Suppressor macrophage (primary cell): ENCODE data around the gene MSLN.
"Not testable (repeated sequence)": the region's sequence is repeated elsewhere in the genome, so short reads cannot be mapped to it uniquely, and the experiment has no call there.

ENCODE experiments used
- DNase-seq, 4 experiments: peaks; one replicate each; pipeline ENCODE4 v3.0.0-alpha.2; 2020 to 2022

Gene MSLN

GRCh38 chr16:735982-736453 lies 24.5 kb upstream of the MSLN start:
- DNase-seq: no peak

DNA sequence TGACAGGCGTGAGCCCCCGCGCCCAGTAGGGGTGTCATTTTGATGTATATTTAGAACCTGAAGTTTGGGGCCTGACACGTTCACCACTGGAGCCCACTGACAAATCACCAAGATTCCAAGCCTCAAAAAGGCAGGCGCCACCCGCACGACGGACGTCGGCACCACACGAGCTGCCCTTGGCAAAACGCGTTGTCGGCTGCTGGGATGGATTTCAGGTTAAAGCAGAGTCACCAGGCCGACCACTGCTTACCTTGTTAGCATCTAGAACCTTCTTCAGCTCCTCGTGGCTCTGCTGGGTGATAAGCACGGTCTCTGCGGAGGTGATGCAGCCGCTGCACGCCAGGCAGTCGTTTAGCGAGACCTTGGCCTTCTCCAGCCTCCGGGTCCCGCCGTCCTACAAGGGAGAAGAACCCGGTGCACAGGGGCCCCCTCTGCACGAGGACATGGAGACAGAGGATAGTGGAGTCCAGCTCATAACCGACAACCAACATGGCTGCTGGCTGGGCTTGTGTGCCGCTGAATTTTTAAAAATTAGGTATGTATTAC lies 23.5 kb upstream of the MSLN start:
- DNase-seq: no peak

DNA sequence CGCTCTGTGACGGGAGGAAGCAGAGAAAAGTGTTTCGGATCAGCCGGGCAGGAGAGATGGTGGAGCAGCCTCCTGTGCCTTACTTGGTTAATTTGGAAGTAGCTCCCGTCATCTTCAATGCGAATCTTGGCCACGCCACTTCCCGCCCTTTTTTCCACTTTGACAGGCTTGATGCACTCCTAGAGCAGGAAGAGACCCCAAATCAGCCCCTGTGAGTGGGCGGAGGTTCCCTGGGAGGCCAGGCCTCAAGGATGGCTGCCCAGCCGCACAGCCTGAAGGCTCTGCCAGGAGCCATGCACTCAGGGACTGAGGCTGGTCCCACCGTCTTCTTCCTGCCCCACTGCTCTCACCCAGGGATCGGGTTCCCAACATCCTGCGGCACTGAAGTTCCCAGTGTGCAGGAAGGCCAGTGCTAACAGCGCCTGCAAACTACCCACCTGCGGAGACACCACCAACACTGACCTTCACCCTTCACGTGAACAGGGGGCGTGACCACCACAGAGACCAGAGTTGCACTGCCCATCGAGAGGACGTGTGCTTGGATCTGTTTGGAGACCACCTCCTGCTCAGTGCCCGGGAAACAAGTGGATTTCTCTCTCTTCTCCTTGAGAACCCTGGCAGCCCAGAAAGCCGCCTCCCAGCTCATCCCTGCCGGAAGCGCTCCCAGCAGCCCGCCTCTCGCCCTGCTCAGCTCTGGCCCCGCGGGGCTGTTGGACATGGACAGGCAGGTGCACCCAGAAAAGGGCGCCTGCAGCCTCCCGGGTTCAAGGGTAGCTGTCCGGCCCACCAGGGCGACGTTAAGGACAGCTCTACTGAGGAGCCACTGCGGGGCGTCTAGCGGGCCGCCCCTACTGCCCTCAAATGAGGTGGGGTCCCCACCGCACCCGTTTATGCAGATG lies 20.7 kb upstream of the MSLN start:
- no peak for DNase-seq

- DNase-seq: peak in 2 of 4 experiments; percentile 58 to 62
These were observed 20.1 kb upstream of the MSLN start for GRCh38 chr16:740459-740763.

- peak; percentile 92 to 96 (median 95) for DNase-seq
These were observed 19.6 kb upstream of the MSLN start, which contains the start of gene CIAO3 for GRCh38 chr16:740764-741505. CIAO3 (minus strand) TSS chr16:740997; CDS start chr16:740985, 12 bp downstream.

DNA sequence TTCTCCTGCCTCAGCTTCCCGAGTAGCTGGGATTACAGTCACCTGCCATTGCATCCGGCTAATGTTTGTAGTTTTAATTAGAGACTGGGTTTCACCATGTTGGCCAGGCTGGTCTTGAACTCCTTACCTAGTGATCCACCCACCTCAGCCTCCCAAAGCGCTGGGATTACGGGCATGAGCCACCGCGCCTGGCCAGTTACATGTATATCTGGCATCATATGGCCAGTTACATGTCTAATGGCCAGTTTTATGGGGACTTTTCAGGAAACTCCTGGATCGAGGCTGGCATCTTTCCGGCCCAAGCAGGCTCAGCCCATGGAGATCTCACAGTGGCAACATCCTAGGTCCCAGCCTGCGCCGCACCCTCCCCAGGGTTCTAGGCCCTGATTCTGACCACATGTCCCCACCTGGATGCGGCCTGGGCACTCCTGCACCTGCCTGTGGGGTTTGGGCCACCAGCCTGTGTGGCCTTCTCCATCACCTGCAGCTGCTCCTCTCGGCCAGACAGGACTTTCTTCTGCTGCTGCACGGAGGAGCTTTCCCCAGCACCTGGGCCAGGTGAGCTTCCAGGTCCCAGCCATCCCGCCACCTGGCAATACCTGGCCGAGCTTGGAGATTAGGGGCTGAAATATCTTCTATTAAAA lies 18.4 kb upstream of the MSLN start:
- no peak for DNase-seq

DNA sequence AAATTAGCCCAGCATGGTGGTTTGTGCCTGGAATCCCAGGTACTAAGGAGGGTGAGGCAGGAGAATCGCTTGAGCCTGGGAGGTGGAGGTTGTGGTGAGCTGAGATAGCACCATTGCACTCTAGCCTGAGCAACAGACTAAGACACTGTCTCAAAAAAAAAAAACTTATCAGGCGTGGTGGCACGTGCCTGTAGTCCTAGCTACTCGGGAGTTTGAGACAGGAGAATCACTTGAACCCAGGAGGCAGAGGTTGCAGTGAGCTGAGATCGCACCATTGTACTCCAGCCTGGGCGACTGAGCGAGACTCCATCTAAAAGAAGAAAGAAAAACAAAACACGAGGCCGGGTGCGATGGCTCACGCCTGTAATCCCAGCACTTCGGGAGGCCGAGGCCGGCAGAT lies 17.6 kb upstream of the MSLN start:
- DNase-seq: not testable (repeated sequence)

GRCh38 chr16:743794-744500 lies 16.6 kb upstream of the MSLN start:
- DNase-seq: no peak

DNA sequence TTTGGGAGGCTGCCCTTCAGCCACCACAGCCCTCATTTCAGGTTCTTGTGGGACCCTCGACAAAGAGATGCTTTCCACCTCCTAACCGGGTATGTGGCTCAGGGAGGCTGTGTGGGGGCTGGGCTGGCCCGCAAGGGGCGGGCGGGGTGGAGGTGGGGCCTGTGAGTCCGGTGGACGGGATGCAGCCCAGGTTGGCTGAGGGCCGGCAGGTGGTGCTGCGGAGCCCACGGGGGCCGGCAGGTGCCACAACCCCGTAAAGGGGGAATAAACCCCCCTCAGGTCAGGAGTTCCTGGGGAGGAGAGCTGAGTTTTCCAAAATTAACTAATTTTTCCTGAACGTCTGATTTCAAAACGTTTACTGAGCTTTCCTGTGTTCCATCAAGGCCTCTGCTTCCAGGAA lies 14.8 kb upstream of the MSLN start:
- peak in 1 of 4 experiments; percentile 20 for DNase-seq

DNA sequence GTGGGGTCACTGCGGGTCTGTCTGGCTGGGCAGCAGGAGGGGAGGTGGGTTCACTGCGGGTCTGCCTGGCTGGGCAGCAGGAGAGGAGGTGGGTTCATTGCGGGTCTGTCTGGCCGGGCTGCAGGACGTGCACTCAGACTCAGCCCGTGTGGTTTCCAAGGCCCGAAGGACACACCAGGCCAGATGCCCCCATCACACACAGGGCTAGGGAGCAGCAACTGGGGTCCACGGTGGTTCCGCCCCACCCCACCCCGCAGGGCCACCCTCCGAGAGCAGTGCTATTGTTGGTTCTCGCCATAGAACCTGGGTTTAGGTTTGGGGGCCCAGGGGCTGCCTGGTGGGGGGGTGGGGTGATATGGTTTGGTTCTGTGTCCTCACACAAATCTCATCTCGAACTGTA lies 13.9 kb upstream of the MSLN start:
- DNase-seq: no peak

DNA sequence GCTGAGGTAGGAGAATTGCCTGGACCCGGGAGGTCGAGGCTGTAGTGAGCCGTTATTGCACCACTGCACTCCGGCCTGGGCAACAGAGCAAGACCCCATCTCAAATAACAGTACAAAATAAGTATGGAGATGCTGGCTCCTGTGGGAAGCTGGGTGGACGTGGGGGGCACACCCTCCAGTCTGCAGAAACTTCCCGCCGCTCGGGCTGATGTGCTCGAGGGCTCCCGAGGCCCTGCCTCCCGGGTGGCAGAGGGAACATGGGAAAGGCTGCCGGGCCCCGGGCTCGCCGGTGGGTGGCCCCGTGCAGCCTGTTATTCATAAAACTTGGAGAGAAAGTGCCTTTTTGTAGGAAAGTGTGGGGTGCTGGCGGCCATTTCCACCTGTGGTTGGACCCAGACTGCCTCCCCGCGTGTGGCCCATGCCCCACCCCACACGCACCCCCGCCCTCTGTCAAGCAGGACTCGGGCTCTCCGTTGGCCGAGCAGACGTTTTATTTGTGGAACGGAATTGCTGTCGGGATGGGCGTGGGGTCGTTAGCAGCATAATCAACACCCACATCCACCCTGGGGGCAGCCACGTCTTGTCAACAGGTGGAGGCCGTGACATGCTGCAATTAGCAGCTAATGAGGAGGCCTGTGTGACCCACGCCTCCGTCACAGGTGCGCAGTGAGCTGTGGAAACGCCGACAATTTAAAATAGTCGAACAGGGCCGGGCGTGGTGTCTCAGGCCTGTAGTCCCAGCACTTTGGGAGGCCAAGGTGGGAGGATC lies 12.4 kb upstream of the MSLN start:
- no peak for DNase-seq

DNA sequence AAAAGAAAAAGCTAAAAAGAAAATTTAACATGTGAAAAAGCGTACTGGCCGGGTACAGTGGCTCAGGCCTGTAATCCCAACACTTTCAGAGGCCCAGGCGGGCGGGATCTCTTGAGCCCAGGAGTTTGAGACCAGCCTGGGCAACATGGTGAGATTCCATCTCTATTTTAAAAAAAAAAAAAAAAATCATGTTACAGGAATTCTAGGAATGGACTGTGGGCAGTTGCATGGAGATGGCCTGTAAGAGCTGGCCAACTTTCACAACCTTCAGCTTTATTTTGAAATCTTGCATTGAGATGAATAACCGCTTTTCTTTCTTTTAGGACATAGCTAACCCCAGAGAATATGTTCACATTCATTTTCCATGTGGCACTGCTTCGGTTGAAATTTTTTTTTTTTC lies 11.5 kb upstream of the MSLN start:
- DNase-seq: no peak

DNA sequence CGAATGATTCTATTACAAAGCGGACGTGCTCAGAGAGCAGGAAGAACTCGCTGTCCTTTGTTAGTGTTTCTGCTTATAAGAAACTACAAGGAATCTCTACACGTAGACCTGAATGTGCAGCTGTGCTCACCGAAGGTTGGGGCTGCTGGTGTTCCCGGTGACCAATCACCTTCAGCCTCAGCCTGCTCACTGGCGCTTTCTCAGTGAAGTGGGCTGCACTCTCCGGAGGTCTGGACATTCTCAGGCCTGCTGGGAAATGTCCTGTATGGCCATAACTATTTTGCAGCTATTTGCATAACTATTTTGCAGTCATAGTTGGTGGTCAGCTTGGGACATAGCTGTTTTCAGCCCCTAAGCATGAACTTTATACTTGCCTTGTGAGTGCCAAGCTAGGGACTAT lies 10.0 kb upstream of the MSLN start:
- no peak for DNase-seq

DNA sequence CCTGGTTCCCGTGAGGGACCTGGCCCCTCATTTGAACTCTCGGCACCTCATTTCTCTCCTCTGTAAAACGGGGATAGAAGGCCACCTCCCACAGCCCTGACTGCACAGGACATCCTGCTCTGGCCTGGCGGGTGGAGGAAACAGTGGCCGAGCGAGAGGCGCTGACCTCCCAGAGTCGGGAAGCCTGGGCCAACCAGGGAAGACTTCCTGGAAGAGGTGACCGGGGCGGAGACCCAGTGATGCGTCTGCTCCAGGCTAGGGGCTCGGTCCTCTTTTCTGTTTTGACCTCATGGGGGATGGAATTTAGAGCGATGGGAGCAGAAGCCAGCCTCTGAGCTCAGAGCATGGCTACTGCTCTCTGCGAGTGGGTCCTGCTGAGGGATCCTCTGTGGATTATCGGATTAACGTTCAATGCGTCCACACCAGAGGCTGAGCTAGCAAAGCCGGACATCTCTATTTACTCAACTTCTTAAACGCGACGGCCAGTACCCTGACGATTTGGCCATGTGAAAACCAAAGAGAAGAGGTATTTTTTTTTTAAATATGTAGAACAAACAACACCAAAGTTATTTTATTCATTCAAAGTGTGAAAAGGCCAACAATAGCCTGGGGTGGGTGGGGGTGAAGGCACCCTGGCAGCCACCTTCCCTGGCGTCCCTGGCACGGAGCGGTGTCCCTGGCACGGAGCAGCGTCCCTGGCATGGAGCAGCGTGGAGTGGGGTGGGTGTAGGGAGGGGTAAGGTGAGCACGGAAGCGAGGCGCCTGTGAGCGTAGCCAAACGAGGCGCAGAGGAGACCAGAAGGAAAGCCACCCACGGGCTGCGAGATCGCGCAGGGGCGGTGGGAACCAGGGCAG lies 9.2 kb upstream of the MSLN start:
- no peak for DNase-seq

- DNase-seq: no peak
These were observed 8.6 kb upstream of the MSLN start for GRCh38 chr16:752007-752312.

DNA sequence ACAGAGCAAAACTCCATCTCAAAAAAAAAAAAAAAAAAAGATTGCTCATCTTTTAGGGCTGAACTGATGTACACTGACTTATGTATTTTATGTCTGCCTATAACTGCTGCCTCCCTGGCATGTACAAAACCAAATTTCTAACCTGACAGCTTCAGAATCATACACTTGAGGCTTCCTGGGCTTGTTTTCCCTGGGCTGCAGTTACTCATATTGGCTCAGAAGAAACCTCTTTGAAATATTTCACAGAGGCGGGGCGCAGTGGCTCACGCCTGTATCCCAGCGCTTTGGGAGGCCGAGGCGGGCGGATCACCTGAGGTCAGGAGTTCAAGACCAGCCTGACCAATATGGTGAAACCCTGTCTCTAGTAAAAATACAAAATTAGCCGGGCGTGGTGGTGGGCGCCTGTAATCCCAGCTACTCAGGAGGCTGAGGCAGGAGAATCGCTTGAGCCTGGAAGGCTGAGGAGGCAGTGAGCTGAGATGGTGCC lies 6.4 kb upstream of the MSLN start:
- not testable (repeated sequence) for DNase-seq

GRCh38 chr16:754656-755055 lies 5.9 kb upstream of the MSLN start:
- peak; percentile 39 to 76 (median 66) for DNase-seq

- peak in 2 of 4 experiments; percentile 13 to 22 for DNase-seq
These were observed 4.1 kb upstream of the MSLN start for GRCh38 chr16:756428-756827.

GRCh38 chr16:759110-759910 lies 1.2 kb upstream of the MSLN start:
- no peak for DNase-seq

DNA sequence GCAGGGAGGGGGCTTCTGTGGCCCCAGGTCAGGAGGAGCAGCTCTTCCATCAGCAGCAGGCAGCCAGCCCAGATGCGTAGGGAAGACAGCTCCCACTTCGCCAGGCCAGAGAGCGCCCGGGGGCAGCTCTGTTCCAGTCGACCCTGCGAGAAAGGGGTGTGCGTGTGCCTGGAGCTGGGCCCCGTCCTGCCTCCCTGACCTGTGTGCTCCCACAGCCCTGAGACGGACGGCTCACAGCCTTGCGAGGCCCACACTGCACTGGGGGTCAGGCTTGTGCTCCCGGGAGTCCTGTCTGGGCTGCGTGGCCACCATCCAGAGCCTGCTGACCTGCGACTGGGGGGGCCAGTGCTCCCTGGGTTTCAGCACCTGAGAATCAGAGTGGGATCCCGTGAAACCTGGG lies 469 bp upstream of the MSLN start:
- DNase-seq: no peak
